Body of pancreas (tissue), 4 donors: ENCODE results near the gene TTLL11. TPM values are rescaled to one million over a fixed set of nuclear protein-coding genes. Genes with fewer than 3 reads are reported as not detected.

Experiments used
- ATAC-seq: fragments of 150-250 bp; one replicate; pipeline ENCODE4 v1.9.1; 2016
- DNase-seq, 4 donors: peaks; one replicate each; pipeline ENCODE4 v3.0.0-alpha.2; 2019
- H3K27ac ChIP-seq, 4 donors: fragments of 200-600 bp; sonication (generic); 1 replicate in 3 of 4; 2 replicates in 1 of 4; pipeline versions ENCODE4 v1.5.1 to v1.6.1; 2016 to 2019; ENCODE audit warnings: mild to moderate bottlenecking in 1 of 4, mixed read lengths in 1 of 4, moderate library complexity in 1 of 4
- H3K27me3 ChIP-seq, 2 donors: fragments of 200-600 bp; sonication (generic); one replicate each; pipeline ENCODE4 v1.6.0; 2016; ENCODE audit warnings: mild to moderate bottlenecking in 1 of 2
- H3K36me3 ChIP-seq, 2 donors: fragments of 200-600 bp; sonication (generic); replicated peaks in 1 of 2; 2 replicates each; pipeline ENCODE4 v1.5.1; 2016; ENCODE audit warnings: low read depth in 2 of 2; ENCODE audit not compliant: insufficient read depth in 1 of 2
- H3K4me1 ChIP-seq: fragments of 200-600 bp; sonication (generic); one replicate; pipeline ENCODE4 v1.6.0; 2016
- H3K4me3 ChIP-seq, 2 donors: fragments of 200-600 bp; sonication (generic); 1 replicate in 1 of 2; 2 replicates in 1 of 2; pipeline ENCODE4 v1.5.1; 2016 to 2019
- H3K9me3 ChIP-seq, 3 donors: fragments of 200-600 bp; sonication (generic); 1 replicate in 2 of 3; 2 replicates in 1 of 3; pipeline ENCODE4 v1.5.1; 2016
- CTCF ChIP-seq, 7 experiments: fragments of 450-650 bp in 4 of 7; fragments of 200-600 bp in 3 of 7; sonication (generic) in 3 of 7; IDR thresholded peaks; one replicate each; pipeline ENCODE4 v1.5.1; 2016 to 2019; ENCODE audit warnings: antibody characterized with exemption in 7 of 7
- POLR2A ChIP-seq, 3 donors: fragments of 450-650 bp; IDR thresholded peaks; one replicate each; pipeline ENCODE4 v1.6.1; 2016; ENCODE audit warnings: antibody characterized with exemption in 3 of 3, mild to moderate bottlenecking in 2 of 3
- WGBS, 2 donors: methylation state at CpG; one replicate each; pipeline ENCODE4 v1.1.5; 2017; 5-methylcytosine and 5-hydroxymethylcytosine counted together
- intact Hi-C: fragments of 100-400 bp; cut with DNase I; formaldehyde crosslinking; loops from one replicate; pipeline ENCODE4 v1.15.1; 2023
- total RNA-seq, 2 donors: library from RNA; depleted of rRNA; stranded (reverse); fragments of >200 nt; gene quantifications; one replicate each; pipeline ENCODE4 v1.1.0, GENCODE V29; 2016

The TTLL11 gene
- total RNA-seq, 2 donors from 2014 or later, result 14.5 to 16.8 TPM

GRCh38 chr9:122102156-122102555, 9.0 kb upstream of the TTLL11 start:
- Histone ChIP-seq H3K27ac (no peak overlapping the region), H3K36me3 (no peaks in the 10 kb centered on the region), H3K4me3 (no peak overlapping the region), H3K27me3 (no peaks in the 10 kb centered on the region), H3K9me3 (no peaks in the 10 kb centered on the region), H3K4me1 (no peaks in the 10 kb centered on the region)
- 91 to 100% methylated on average over 2 of the region's 2 CpGs for WGBS, 2 donors
- TF ChIP-seq POLR2A (IDR thresholded peaks at IDR 0.05), result no peak
- TF ChIP-seq CTCF (IDR thresholded peaks at IDR 0.05), result no peak
- no peak for ATAC-seq
- no peak for DNase-seq
- intact Hi-C loops, result no loop called here

- H3K27ac ChIP-seq, result no peak overlapping the region
- DNase-seq, result no peak
- H3K9me3 ChIP-seq, result no peaks in the 10 kb centered on the region
- ATAC-seq, result no peak
- H3K4me3 ChIP-seq, result no peak overlapping the region
- H3K36me3 ChIP-seq, result no peaks in the 10 kb centered on the region
- intact Hi-C loops, result no loop called here
- H3K27me3 ChIP-seq, result no peaks in the 10 kb centered on the region
- TF ChIP-seq POLR2A (IDR thresholded peaks at IDR 0.05), result no peak
- no peak for TF ChIP-seq CTCF (IDR thresholded peaks at IDR 0.05)
- no peaks in the 10 kb centered on the region for H3K4me1 ChIP-seq
- 87 to 89% methylated on average over 7 of the region's 7 CpGs for WGBS, 2 donors
These were observed 7.6 kb upstream of the TTLL11 start for GRCh38 chr9:122100756-122101155.

DNA sequence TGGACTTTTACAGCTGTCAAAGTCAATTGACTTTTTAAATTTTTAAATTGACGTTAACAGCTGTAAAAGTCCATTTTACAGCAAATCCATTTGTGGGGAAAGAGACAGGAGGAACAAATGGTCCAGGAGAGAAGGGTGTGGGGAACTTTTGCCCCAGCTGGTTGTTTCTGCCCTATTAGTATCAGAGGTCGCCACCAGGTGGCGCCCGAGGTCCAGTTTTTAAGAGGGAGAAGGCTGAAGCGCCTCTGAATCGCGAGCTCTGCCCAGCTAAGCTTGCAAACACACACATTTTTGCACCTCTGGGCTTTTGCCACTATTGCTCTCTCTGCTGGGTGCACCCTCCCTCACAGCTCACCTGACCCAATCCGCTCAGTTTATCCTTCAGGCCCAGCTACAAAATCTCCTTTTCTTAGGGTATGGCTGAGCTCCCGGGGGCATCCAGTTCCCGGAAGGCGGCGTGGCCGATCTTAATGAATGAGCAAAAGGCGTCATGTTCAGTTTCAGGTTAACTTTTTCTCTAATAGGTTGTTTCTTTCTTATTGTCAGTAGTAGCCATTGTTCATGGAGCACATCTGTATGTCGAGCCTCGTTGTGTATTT, 6.3 kb upstream of the TTLL11 start:
- H3K27ac ChIP-seq, result no peak overlapping the region
- H3K4me3 ChIP-seq, result no peak overlapping the region
- 34 to 41% methylated on average over 16 of the region's 16 CpGs for WGBS, 2 donors
- no peaks in the 10 kb centered on the region for H3K4me1 ChIP-seq
- H3K27me3 ChIP-seq, result no peaks in the 10 kb centered on the region
- no peaks in the 10 kb centered on the region for H3K36me3 ChIP-seq
- H3K9me3 ChIP-seq, result no peaks in the 10 kb centered on the region
- TF ChIP-seq CTCF (IDR thresholded peaks at IDR 0.05) (peak; percentile 73 to 84 (median 77)), POLR2A (IDR thresholded peaks at IDR 0.05) (no peak)
- intact Hi-C loops, result no loop called here
- ATAC-seq (peak; percentile 85), DNase-seq (peak; percentile 85 to 91 (median 87))

DNA sequence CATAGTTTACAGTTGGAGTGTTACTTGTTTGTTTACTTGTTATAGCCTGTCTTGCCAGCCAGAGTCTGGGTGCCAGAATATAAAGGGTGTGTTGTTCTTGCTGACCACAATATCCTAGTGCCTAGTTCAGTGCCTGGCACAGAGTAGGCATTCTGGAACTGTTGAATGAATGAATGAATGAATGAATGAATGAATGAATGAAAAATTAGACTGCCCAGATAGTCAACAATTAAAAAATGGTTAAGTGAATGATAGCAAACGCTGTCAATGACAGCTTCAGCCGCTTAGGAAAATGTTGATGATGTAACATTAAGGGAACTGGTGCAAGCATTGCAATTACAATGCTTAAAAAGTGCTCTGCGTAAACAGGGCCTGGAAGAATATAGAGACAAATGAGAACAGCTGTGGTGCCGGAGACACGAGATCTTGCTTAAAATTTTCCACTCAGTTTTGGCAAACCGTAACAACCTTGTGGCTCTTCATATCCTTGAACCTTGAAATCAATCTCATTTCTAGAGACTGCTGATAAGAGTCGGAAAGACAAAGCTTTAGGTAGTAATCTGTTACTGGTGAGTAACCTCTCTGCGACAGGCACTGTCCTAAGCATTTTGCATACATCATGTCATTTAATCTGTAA, 4.7 kb upstream of the TTLL11 start:
- WGBS, 2 donors, result 20 to 30% methylated on average over 8 of the region's 8 CpGs
- no peaks in the 10 kb centered on the region for H3K36me3 ChIP-seq
- peaks cover 6% of the 10 kb centered on the region for H3K4me1 ChIP-seq
- no peak for DNase-seq
- no peak for ATAC-seq
- TF ChIP-seq POLR2A (IDR thresholded peaks at IDR 0.05) (no peak), CTCF (IDR thresholded peaks at IDR 0.05) (no peak)
- H3K27ac ChIP-seq, result no peak overlapping the region
- H3K4me3 ChIP-seq, result no peak overlapping the region
- no peaks in the 10 kb centered on the region for H3K27me3 ChIP-seq
- intact Hi-C loops, result no loop called here
- H3K9me3 ChIP-seq, result no peaks in the 10 kb centered on the region
